Activated gamma-delta T cell treated with Interleukin-2 at 50 U/mL for 16 hours (primary cell): ENCODE measurements around the gene PLSCR1.

Experiments
- DNase-seq: peaks from one replicate; pipeline ENCODE4 v3.0.0-alpha.2; 2020

Gene PLSCR1

GRCh38 chr3:146544002-146544928 is at the start of gene PLSCR1:
Gene PLSCR1 (minus strand): TSS chr3:146544607. CDS start chr3:146536552, 8,055 bp downstream.
- peak; percentile 58 for DNase-seq

GRCh38 chr3:146593776-146594175 is 49.4 kb upstream of the PLSCR1 start:
- no peak for DNase-seq

- DNase-seq: no peak
These were observed 46.1 kb upstream of the PLSCR1 start for GRCh38 chr3:146590521-146590920.

- DNase-seq: no peak
These were observed 45.6 kb upstream of the PLSCR1 start for GRCh38 chr3:146589899-146590508.

GRCh38 chr3:146585156-146585555 is 40.7 kb upstream of the PLSCR1 start:
- DNase-seq: no peak

- DNase-seq: no peak
These were observed 37.6 kb upstream of the PLSCR1 start for GRCh38 chr3:146581951-146582467.

- no peak for DNase-seq
These were observed 36.7 kb upstream of the PLSCR1 start for GRCh38 chr3:146581080-146581601.

GRCh38 chr3:146577662-146578061 is 33.3 kb upstream of the PLSCR1 start:
- peak; percentile 11 for DNase-seq

GRCh38 chr3:146575636-146576035 is 31.2 kb upstream of the PLSCR1 start:
- no peak for DNase-seq

- DNase-seq: no peak
These were observed 29.8 kb upstream of the PLSCR1 start for GRCh38 chr3:146574173-146574572.

GRCh38 chr3:146569314-146569713 is 24.9 kb upstream of the PLSCR1 start:
- DNase-seq: no peak

GRCh38 chr3:146566138-146566537 is 21.7 kb upstream of the PLSCR1 start:
- DNase-seq: no peak

- DNase-seq: no peak
These were observed 17.5 kb upstream of the PLSCR1 start for GRCh38 chr3:146561879-146562278.

GRCh38 chr3:146561463-146561862 is 17.1 kb upstream of the PLSCR1 start:
- no peak for DNase-seq

GRCh38 chr3:146560678-146561077 is 16.3 kb upstream of the PLSCR1 start:
- no peak for DNase-seq

GRCh38 chr3:146559388-146559787 is 15.0 kb upstream of the PLSCR1 start:
- no peak for DNase-seq

- no peak for DNase-seq
These were observed 14.4 kb upstream of the PLSCR1 start for GRCh38 chr3:146558781-146559180.

- DNase-seq: no peak
These were observed 13.3 kb upstream of the PLSCR1 start for GRCh38 chr3:146557745-146558144.

- DNase-seq: no peak
These were observed 10.9 kb upstream of the PLSCR1 start for GRCh38 chr3:146555311-146555710.

- DNase-seq: no peak
These were observed 9.8 kb upstream of the PLSCR1 start for GRCh38 chr3:146554151-146554760.

- no peak for DNase-seq
These were observed 6.5 kb upstream of the PLSCR1 start for GRCh38 chr3:146550743-146551510.

GRCh38 chr3:146550070-146550615 is 5.7 kb upstream of the PLSCR1 start:
- DNase-seq: no peak
